GM21526 (cell line): ENCODE results near the gene THOC2.
"Not testable (repeated sequence)": the region's sequence is repeated elsewhere in the genome, so short reads cannot be mapped to it uniquely, and the experiment has no call there.

Experiments used
- ATAC-seq: cut with Tn5 transposase; IDR thresholded peaks from one replicate; pipeline ENCODE4 v1.9.1; 2021; ENCODE audit warnings: moderate library complexity; ENCODE audit not compliant: unreplicated experiment, low FRiP score

THOC2 gene, protein sequence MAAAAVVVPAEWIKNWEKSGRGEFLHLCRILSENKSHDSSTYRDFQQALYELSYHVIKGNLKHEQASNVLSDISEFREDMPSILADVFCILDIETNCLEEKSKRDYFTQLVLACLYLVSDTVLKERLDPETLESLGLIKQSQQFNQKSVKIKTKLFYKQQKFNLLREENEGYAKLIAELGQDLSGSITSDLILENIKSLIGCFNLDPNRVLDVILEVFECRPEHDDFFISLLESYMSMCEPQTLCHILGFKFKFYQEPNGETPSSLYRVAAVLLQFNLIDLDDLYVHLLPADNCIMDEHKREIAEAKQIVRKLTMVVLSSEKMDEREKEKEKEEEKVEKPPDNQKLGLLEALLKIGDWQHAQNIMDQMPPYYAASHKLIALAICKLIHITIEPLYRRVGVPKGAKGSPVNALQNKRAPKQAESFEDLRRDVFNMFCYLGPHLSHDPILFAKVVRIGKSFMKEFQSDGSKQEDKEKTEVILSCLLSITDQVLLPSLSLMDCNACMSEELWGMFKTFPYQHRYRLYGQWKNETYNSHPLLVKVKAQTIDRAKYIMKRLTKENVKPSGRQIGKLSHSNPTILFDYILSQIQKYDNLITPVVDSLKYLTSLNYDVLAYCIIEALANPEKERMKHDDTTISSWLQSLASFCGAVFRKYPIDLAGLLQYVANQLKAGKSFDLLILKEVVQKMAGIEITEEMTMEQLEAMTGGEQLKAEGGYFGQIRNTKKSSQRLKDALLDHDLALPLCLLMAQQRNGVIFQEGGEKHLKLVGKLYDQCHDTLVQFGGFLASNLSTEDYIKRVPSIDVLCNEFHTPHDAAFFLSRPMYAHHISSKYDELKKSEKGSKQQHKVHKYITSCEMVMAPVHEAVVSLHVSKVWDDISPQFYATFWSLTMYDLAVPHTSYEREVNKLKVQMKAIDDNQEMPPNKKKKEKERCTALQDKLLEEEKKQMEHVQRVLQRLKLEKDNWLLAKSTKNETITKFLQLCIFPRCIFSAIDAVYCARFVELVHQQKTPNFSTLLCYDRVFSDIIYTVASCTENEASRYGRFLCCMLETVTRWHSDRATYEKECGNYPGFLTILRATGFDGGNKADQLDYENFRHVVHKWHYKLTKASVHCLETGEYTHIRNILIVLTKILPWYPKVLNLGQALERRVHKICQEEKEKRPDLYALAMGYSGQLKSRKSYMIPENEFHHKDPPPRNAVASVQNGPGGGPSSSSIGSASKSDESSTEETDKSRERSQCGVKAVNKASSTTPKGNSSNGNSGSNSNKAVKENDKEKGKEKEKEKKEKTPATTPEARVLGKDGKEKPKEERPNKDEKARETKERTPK (N-terminal part only)

DNA sequence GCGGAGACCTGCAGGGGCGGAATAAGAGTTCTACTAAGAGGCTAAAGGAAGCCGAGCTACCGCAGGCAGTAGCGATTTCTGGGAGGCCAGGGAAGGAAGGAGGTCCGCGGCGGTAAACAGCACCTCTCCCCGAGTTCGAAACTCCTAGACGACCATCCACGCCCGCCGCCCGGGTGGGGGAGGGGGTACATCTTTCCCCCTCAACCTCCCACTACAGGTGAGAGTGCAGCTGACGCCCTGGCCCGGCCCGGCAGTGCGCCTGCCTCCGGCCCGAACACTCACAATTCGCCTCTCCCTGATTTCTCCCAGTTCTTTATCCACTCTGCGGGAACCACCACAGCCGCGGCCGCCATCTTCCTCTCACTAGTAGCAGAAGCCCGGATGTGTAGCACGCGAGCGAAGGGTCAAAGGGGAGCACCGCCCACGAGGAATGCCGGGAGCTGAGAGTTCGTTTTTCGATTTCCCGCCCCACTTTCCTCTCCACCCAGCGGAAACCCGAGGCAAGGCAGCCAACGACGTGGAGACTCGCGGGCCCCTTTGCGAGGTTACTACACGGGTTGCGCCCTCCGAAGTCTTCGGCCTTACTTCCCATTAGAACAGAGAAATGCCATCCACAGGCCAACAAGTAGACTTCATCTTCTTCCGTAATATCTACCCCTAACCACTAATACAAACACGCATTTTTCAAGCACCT, at the start of gene THOC2:
Gene THOC2, minus strand, starts transcription at position 383 of the 694 bp plus-strand sequence. Its CDS starts 30 bp downstream, at position 353.
- peak; percentile 84 for ATAC-seq

- ATAC-seq = not testable (repeated sequence)
Observed at GRCh38 chrX:123781786-123782185, 48.9 kb upstream of the THOC2 start.

- ATAC-seq = no peak
Observed at GRCh38 chrX:123779908-123780396, 47.1 kb upstream of the THOC2 start.

DNA sequence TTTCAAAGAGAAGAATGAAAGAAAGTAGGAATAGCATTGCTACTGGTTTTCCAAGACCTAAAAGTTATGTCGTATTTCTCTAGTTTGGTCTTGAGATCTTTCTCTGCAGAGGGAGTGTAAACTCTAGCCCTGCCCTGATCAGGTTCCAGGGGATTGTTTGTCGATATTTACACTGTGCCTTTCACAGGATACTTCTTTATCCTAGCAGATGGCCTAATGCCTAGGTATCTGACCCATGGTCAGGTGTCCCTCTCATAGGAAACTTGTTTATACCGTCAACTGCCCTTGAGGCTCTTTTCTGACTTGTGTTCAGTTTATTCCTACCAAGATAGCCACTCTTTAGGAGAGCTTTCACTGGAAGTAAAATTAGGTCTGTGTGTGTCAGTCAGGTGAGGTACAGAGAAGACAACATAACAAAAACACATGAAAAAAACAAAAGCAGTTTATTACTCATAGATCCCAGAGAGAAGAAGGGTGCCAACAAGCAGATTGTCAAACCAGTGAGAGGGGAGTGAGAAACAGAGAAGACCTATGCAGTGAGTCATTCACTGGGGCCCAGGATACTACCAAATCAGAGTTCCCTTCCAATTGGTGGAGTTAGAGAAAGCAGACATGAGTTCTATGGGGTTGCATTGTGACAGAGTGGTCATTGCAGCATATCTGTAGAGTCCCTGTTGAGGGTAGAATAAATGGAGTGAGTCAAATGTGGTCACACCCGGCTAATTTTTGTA, 40.6 kb upstream of the THOC2 start:
- no peak for ATAC-seq

GRCh38 chrX:123771449-123772064, 38.7 kb upstream of the THOC2 start:
- ATAC-seq = no peak

- peak; percentile 86 for ATAC-seq
Observed at GRCh38 chrX:123764967-123765871, 32.4 kb upstream of the THOC2 start.

DNA sequence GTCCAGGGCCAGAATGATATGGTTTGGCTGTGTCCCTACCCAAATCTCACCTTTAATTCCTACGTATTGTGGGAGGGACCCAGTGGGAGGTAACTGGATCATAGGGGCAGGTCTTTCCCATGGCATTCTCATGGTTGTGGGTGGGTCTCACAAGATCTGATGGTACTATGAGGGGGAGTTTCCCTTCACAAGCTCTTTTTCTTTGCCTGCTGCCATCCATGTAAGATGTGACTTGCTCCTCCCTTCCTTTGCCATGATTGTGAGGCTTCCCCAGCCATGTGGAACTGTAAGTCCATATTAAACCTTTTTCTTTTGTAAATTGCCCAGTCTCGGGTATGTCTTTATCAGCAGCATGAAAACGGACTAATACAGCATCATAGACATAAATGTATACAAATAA, 27.0 kb upstream of the THOC2 start:
- ATAC-seq = not testable (repeated sequence)

- not testable (repeated sequence) for ATAC-seq
Observed at GRCh38 chrX:123757794-123758193, 24.9 kb upstream of the THOC2 start.

GRCh38 chrX:123756320-123756719, 23.5 kb upstream of the THOC2 start:
- no peak for ATAC-seq

- ATAC-seq = no peak
Observed at GRCh38 chrX:123755107-123755506, 22.3 kb upstream of the THOC2 start.

DNA sequence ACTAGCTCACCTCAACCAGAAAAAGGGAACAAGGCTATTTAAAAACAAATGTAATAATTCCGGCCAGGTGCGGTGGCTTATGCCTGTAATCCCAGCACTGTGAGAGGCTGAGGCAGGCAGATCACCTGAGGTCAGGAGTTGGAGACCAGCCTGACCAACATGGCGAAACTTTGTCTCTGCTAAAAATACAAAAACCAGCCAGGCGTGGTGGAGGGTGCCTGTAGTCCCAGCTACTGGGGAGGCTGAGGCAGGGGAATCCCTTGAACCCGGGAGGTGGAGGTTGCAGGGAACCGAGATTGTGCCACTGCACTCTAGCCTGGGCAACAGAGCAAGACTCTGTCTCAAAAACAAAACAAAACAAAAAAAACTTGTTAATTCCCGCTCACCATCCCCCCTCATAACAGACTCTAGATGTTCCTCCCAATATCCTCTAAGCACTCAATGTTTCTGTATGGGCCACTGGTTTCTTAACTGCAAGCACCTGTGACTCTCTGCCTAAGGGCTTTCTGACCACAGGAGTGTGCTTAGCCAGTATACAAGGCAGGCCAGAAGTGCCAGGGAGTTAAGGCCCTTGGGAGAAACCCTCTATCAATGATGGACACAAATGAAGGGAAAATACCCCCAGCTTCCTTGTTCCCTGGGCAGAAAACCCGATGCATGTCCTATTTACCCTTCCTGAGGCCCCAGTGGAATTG, 21.0 kb upstream of the THOC2 start:
- ATAC-seq = no peak

DNA sequence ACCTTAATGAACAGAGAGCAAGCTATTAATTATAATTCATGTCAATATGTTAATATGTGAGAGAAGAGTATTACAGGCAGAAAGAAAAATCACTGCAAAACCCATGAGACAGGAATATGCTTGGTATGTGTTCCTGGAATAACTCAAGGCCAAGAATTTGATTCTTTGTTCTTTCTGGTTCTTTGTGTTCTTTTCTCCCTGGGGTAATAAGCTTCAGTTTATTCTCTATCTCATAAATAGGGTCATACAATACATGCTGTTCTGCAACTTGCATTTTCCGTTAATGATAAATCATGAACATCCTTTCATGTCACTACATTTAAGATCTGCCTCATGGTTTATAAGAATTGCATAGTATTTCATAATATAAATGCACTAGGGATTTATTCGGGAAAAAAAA, 16.8 kb upstream of the THOC2 start:
- ATAC-seq = no peak

- ATAC-seq = no peak
Observed at GRCh38 chrX:123745511-123745910, 12.7 kb upstream of the THOC2 start.

DNA sequence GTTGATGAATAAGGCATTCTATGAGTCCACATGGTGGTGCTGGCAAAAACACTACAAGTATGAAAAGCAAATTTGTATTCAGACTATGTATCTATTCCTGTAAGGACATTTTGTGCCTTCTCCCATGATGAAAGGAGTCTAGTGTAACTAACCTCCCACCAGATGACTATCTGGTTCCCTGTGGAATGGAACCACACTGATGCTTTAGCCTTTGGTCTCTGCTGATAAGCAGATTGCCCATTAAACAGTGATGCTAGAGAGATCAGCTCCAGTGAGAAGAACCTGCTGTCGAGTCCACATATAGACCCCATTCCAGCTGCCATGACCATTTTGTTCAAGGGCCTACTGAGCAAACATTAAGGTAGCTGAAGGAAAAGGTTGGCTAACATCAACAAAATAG, 10.5 kb upstream of the THOC2 start:
- ATAC-seq = no peak

DNA sequence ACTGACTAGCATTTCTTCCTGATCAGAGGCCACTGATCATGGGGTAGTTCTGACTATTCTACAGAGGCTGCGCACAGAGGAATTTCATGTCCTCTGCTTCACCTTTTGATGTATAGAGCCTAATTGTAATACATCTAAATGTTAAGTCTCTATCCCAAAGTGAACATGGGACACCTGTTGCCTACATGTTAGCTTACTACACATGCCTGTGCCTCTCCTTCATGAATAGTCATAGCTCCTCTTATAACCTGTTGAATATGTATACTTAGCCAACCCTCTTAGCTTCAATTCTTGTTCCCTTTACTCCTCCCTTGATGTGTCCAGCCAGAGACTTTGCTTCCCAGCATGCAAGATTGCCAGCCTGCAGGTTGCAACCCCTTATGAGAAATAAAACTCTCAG, 9.6 kb upstream of the THOC2 start:
- ATAC-seq = no peak

DNA sequence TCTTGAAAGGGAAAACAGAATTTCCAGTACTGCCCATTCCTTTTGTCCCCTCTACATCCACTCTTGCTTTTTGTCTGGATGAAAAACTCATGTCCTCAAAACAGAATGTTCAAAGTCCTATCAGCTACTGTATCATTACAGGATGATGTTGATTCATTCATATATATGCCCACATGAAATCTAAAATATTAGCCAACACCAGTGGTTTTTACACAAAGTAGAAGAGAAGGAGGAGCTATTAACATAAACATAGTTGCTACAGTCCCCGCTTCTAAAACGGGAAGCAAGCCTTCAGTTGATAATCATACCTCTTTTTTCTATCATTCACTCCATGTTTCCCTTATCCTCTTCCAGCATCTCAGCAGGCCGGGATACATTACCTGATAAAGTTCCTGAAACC, 7.7 kb upstream of the THOC2 start:
- no peak for ATAC-seq

GRCh38 chrX:123740006-123740405, 7.2 kb upstream of the THOC2 start:
- ATAC-seq = no peak
